ENCODE results near the gene ARL8B. TPM values are rescaled to one million over a fixed set of nuclear protein-coding genes. Genes with fewer than 3 reads are reported as not detected.

Gene ARL8B
- total RNA-seq, 1 experiment from 2014 or later: 43.8 TPM

DNA sequence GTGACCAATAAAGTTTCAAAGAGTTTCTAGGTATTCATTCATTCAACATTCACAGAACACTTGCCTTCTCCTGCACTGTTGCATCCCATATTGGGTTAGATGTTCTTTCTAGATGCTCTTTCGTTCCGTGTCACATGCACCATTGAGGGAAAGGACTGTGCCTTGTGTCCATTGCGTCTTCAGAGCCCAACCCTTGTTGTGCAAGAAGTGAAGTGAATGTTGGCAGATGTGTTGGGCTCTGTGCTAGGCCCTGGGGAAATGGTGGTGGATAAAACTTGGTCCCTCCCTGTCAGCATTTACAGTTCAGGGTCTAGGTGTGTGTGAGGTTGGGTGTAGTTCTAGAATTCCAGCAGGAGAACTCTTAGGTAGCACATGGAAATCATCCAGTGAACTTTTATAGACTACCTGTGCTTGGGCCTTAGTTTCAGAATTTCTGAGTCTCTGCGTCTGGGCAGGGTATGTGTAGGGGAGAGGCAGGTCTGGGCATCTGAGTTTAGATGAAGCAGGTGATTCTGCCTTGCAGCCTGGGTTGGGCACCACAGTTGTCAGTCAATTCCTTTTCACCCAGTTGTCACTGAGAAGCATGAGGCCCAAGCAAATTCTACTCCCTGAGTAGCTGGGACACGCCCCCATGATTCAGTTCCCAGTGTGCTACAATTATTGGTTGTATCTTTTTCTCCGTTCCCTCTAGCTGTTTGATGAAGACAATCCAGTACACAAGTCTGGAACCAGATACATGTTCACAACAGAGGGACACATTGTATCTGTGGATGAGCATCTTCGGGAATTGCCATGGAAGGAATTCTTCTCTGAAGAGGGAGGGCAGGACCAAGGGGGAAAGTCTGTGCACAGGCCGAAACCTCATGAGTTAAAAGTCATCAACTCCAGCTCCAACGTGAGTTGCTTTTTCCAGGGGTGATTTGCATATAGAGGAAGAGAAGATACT lies 90.8 kb downstream of the ARL8B start:
- Histone ChIP-seq H4K20me1 (ENCODE audit: low read length) (no peaks in the 10 kb centered on the region), H3K27me3 (ENCODE audit: low read length) (no peaks in the 10 kb centered on the region), H2AFZ (ENCODE audit: low read length) (no peak overlapping the region), H3K79me2 (ENCODE audit: low read length) (no peaks in the 10 kb centered on the region), H3F3A (ENCODE audit: low read length, unreplicated experiment) (no peaks in the 10 kb centered on the region), H3K4me3 (ENCODE audit: low read length) (no peak overlapping the region), H3K9ac (ENCODE audit: low read length) (no peak overlapping the region), H3K4me1 (ENCODE audit: insufficient read depth, low read length) (peaks cover 9% of the 10 kb centered on the region; the same call in 1 of the 2 replicates), H3K4me2 (ENCODE audit: low read length) (no peak overlapping the region), H3K9me2 (replicated peaks; ENCODE audit: low read length) (no peaks in the 10 kb centered on the region), H3K27ac (ENCODE audit: low read length) (no peak overlapping the region), H3K9me3 (ENCODE audit: low read length) (no peaks in the 10 kb centered on the region), H3K36me3 (ENCODE audit: low read depth, low read length) (peaks cover 61% of the 10 kb centered on the region)
- BruUV-seq (replicated peaks): no TSS peak
- CTCF ChIA-PET: no interaction called here
- DNase-seq: peak; percentile 17
- peak; percentile 44; the same call in 1 of the 2 replicates for ATAC-seq
- intact Hi-C loops (cut with micrococcal nuclease): no loop called here
- TF ChIP-seq EZH2 (IDR thresholded peaks at IDR 0.05; ENCODE audit: low read length, unreplicated experiment) (no peak), EZH2phosphoT487 (IDR thresholded peaks at IDR 0.05; ENCODE audit: borderline replicate concordance, low read length) (no peak)
- TF ChIP-seq, protein P1, sequence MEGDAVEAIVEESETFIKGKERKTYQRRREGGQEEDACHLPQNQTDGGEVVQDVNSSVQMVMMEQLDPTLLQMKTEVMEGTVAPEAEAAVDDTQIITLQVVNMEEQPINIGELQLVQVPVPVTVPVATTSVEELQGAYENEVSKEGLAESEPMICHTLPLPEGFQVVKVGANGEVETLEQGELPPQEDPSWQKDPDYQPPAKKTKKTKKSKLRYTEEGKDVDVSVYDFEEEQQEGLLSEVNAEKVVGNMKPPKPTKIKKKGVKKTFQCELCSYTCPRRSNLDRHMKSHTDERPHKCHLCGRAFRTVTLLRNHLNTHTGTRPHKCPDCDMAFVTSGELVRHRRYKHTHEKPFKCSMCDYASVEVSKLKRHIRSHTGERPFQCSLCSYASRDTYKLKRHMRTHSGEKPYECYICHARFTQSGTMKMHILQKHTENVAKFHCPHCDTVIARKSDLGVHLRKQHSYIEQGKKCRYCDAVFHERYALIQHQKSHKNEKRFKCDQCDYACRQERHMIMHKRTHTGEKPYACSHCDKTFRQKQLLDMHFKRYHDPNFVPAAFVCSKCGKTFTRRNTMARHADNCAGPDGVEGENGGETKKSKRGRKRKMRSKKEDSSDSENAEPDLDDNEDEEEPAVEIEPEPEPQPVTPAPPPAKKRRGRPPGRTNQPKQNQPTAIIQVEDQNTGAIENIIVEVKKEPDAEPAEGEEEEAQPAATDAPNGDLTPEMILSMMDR (conservative IDR thresholded peaks at IDR 0.05; ENCODE audit: low read depth, low read length): no peak
- POLR2A ChIA-PET (ENCODE audit: unreplicated experiment): no interaction called here

DNA sequence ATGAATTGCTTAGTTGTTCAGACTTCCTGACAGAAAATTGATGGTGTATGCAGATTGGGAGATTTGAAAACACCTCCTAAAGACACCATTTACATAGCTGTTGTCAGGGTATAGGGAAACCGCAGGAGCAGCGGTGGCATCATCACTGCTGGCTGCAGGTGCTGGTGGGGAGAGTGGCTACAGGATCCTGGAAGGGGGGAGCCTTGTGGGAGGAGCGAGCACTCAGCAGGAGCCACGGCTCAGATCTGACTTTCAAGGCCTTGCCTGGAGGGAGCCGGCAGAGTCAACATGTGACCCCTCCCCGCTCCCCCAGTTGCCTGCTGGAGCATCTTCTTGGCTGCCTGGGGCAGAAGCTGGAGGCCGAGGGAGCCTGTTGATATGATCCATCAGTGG lies 91.5 kb downstream of the ARL8B start:
- no peak overlapping the region for H3K4me2 ChIP-seq (ENCODE audit: low read length)
- peaks cover 55% of the 10 kb centered on the region for H3K36me3 ChIP-seq (ENCODE audit: low read depth, low read length)
- no peak overlapping the region for H3K27ac ChIP-seq (ENCODE audit: low read length)
- no peaks in the 10 kb centered on the region for H4K20me1 ChIP-seq (ENCODE audit: low read length)
- intact Hi-C loops (cut with micrococcal nuclease): no loop called here
- no peaks in the 10 kb centered on the region for H3K9me3 ChIP-seq (ENCODE audit: low read length)
- no peaks in the 10 kb centered on the region for H3K27me3 ChIP-seq (ENCODE audit: low read length)
- DNase-seq: no peak
- ChIA-PET POLR2A (ENCODE audit: unreplicated experiment) (no interaction called here), CTCF (no interaction called here)
- peaks cover 9% of the 10 kb centered on the region; the same call in 1 of the 2 replicates for H3K4me1 ChIP-seq (ENCODE audit: insufficient read depth, low read length)
- H3K79me2 ChIP-seq (ENCODE audit: low read length): no peaks in the 10 kb centered on the region
- no peak overlapping the region for H3K9ac ChIP-seq (ENCODE audit: low read length)
- H3K9me2 ChIP-seq (replicated peaks; ENCODE audit: low read length): no peaks in the 10 kb centered on the region
- no TSS peak for BruUV-seq (replicated peaks)
- H3F3A ChIP-seq (ENCODE audit: low read length, unreplicated experiment): no peaks in the 10 kb centered on the region
- ATAC-seq: no peak
- TF ChIP-seq EZH2phosphoT487 (IDR thresholded peaks at IDR 0.05; ENCODE audit: borderline replicate concordance, low read length) (no peak), EZH2 (IDR thresholded peaks at IDR 0.05; ENCODE audit: low read length, unreplicated experiment) (no peak)
- TF ChIP-seq, protein P1 (conservative IDR thresholded peaks at IDR 0.05; ENCODE audit: low read depth, low read length): no peak
- no peak overlapping the region for H3K4me3 ChIP-seq (ENCODE audit: low read length)
- no peak overlapping the region for H2AFZ ChIP-seq (ENCODE audit: low read length)

DNA sequence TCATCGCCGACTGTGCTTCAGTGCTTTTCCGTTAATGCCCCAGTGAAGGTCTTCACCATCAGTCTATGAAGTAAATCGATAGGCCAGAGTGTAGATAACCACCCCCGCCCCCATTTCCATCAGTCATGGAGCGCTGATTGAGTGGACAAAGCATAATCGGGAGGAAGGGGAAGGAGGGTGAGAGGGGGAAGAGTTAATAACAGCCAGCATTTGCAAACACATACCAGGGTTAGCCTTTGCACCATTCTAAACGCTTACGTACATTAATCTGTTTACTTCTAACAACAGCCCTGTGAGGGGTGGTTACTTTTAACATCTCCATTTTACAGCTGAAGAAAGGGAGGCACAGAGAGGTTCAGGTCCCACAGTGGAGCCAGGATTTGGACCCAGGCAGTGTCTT lies 92.3 kb downstream of the ARL8B start:
- H2AFZ ChIP-seq (ENCODE audit: low read length): no peak overlapping the region
- ChIA-PET POLR2A (ENCODE audit: unreplicated experiment) (no interaction called here), CTCF (no interaction called here)
- H3K9me3 ChIP-seq (ENCODE audit: low read length): no peaks in the 10 kb centered on the region
- H3K9ac ChIP-seq (ENCODE audit: low read length): no peak overlapping the region
- no peak overlapping the region for H3K27ac ChIP-seq (ENCODE audit: low read length)
- H3K27me3 ChIP-seq (ENCODE audit: low read length): no peaks in the 10 kb centered on the region
- H3K79me2 ChIP-seq (ENCODE audit: low read length): no peaks in the 10 kb centered on the region
- no peaks in the 10 kb centered on the region for H4K20me1 ChIP-seq (ENCODE audit: low read length)
- H3K4me2 ChIP-seq (ENCODE audit: low read length): no peak overlapping the region
- H3F3A ChIP-seq (ENCODE audit: low read length, unreplicated experiment): no peaks in the 10 kb centered on the region
- ATAC-seq: no peak
- no peak overlapping the region for H3K4me3 ChIP-seq (ENCODE audit: low read length)
- TF ChIP-seq EZH2 (IDR thresholded peaks at IDR 0.05; ENCODE audit: low read length, unreplicated experiment) (no peak), EZH2phosphoT487 (IDR thresholded peaks at IDR 0.05; ENCODE audit: borderline replicate concordance, low read length) (no peak)
- TF ChIP-seq, protein P1 (conservative IDR thresholded peaks at IDR 0.05; ENCODE audit: low read depth, low read length): no peak
- H3K4me1 ChIP-seq (ENCODE audit: insufficient read depth, low read length): peaks cover 9% of the 10 kb centered on the region; the same call in 1 of the 2 replicates
- intact Hi-C loops (cut with micrococcal nuclease): no loop called here
- BruUV-seq (replicated peaks): no TSS peak
- H3K9me2 ChIP-seq (replicated peaks; ENCODE audit: low read length): no peaks in the 10 kb centered on the region
- DNase-seq: no peak
- peaks cover 47% of the 10 kb centered on the region for H3K36me3 ChIP-seq (ENCODE audit: low read depth, low read length)

Measured in PC-3 (cell line).